HG03378 (cell line): ENCODE measurements around the gene KBTBD13.
"Not testable (repeated sequence)": the region's sequence is repeated elsewhere in the genome, so short reads cannot be mapped to it uniquely, and the experiment has no call there.

Experiments used
- ATAC-seq: cut with Tn5 transposase; IDR thresholded peaks from one replicate; pipeline ENCODE4 v1.9.1; 2021; ENCODE audit warnings: mild to moderate bottlenecking, moderate library complexity; ENCODE audit not compliant: unreplicated experiment

The KBTBD13 gene

GRCh38 chr15:65087873-65088642 is 11.5 kb downstream of the KBTBD13 start:
- ATAC-seq = no peak

GRCh38 chr15:65088643-65089021 is 12.1 kb downstream of the KBTBD13 start:
- no peak for ATAC-seq

GRCh38 chr15:65089206-65089824 is 12.8 kb downstream of the KBTBD13 start:
- ATAC-seq = no peak

DNA sequence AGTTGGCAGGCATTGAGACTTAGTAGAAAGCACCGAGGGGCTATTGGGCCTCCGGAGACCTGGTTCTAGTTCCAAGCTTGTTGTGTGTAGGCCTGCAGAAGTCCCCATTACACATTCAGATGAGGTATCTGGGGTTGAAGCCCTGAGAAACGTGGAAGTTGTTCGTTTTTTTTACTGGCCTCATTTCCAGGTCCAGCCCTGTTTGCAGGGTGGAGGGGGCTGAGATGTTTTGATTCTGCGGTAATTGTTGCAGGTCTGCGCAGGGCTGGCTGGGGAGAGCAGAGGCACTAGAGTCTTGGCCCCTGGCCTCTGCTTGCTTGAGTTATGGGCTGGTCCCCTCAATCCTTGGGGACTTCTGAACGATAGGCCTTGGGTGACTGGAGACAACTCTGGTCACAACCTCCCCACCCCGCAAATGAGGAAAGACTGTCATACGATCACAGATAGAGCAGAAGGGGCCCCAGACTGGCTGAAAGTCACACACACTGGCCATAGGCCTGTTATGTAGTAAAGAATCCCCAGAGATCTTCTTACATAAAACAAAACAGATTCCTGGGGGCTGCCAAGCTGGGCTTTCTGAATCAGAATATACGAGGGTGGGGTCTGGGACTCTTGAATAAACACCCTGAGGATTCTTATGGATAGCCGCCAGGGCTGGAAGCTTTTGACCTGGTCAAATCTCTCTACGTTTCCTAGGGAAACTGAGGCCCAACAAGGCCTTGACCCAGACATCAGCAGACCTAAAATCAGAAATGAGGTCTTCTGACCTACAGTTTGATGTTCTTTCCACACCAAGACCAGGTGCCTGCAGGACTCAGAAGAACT is 15.6 kb downstream of the KBTBD13 start:
- ATAC-seq = no peak

DNA sequence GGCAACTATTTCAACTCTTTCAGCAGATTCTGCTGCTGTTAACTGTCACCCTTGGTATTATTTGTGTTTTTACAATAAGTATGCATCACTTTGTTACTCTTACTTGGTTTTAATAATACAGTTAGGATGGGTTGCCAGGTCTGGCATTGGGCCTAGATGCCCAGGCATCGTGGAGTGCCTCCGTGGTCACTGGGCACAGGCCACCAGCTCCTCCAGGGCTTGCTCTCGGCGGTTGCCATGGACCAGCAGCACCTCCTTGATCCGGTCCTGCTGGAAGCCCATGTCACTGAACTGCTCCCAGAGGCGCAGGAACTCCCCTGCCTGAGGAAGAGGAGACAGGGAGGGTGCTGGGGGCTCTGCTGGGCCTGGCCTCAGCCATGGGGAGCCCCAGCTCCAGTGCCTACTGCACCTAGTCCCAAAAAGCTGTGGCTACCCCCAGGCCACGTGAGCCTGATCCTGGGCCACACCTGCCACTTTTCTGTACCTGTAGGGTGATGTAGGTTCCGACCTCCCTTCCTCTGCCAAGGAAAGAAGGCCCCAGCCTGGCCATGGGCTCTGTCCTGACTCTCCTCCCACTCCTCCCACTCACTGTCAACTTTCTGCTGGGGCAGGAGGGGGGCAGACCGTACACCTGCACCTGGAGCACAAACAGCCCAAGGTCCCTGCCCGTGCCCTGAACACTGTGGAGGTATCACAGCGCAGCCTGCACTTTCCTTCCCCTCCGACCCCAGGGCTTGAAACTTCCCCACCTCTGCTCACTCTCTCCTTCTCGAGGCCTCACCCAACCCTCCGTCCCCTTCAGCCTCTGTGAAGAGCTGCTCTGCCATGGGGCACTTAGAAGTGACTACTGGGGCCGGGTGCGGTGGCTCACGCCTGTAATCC is 16.6 kb downstream of the KBTBD13 start:
- ATAC-seq = no peak

DNA sequence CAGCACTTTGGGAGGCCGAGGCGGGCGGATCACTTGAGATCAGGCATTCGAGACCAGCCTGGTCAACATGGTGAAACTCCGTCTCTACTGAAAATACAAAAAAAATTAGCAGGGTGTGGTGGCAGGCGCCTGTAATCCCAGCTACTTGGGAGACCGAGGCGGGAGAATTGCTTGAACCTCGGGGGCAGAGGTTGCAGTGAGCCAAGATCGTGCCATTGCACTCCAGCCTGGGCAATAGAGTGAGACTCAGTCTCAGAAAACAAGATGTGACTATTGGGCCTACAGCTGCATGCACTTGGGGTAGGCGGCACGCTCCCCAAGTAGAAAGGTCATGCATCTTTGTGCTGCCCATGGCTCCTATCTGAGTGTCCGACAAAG is 17.2 kb downstream of the KBTBD13 start:
- ATAC-seq = not testable (repeated sequence)

DNA sequence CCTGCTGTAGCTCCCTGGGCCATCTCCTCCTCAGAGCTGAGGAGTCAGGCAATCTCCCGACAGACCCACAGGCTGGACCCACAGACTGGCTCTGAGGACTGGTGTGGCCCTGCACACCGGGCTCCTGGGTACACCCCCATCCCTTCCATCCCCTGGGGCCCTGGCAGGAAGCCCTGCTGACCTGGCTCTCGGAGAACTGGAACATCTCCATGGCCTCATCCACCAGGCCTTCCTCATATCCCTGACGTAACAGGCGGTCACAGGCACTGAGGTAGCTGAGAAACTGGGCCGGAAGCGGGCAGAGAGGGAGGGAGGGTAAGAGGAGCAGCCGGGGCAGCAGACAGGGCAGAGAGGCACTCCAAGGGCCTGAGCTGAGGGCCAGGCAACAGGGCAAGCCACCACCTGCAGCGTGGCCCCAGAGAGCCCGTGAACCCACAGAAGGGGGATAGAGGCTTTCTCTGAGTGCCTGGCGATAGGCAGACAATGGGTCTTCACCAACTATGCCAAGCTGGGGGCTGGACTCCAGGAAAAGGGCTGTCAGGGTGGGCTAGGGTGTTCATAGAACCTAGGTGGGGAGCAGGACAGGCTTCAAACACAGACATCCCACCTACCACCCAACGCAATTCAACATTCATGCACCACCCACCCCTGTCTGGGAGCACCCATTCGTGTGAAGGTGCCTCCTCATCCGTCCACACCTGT is 17.9 kb downstream of the KBTBD13 start:
- no peak for ATAC-seq

DNA sequence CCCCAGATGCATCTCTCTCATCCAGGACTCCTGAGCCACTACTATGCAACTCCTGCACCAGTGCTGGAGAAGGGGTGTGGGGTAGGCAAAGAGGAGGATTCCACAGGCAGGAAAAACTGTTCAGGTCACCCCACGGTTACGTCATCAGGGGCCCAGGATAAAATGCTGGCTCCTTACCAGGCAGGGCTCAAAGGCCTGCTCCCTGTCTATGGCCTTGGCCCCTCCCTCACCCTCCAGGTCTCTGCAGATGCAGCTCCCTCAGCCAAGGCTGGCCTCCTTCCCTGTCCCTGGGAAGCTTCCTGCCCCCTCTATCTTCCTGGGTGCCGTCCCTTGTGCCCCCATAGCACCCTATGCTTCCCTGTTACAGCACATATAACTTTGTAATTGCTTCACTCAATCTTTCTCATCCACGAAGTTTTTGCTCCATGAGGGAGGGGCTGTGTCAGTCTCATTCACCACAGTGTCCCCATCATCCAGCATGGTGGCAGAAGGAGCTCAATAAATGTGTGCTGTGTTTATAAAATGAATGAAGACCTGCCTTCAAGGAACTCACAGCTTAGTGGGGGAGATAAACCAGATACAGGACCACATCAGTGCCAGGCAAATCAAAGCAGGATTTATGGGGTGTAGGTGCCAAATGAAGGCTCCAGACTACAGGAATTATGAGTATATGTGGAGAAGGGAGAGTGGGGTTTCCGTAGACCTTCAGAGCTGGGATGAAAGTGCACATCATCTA is 18.6 kb downstream of the KBTBD13 start:
- ATAC-seq = no peak

- ATAC-seq = no peak
These were observed 19.2 kb downstream of the KBTBD13 start for GRCh38 chr15:65095747-65096104.

GRCh38 chr15:65096481-65097385 is 20.2 kb downstream of the KBTBD13 start:
- no peak for ATAC-seq

GRCh38 chr15:65097651-65098263 is 21.2 kb downstream of the KBTBD13 start:
- no peak for ATAC-seq

DNA sequence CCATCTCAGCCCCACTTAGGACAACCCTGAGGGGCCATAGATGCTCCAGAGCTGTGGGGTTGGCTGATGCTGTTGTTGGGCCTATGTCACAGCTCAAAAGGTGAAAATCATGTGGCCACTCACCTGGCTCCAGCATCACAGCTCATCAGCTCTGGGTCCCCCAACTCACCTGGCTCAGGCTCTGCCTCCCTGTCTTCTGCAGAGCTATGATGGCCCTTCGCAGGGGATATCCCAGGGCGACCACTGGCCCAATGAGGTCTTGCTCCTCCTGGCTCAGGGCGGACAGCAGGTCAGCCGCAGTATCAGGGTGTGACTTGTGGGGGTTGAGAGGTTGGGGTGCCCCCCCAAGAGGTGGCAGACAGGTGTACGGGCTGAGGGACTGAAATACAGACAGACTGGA is 22.8 kb downstream of the KBTBD13 start:
- no peak for ATAC-seq

GRCh38 chr15:65099801-65100200 is 23.3 kb downstream of the KBTBD13 start:
- not testable (repeated sequence) for ATAC-seq

- ATAC-seq = no peak
These were observed 23.9 kb downstream of the KBTBD13 start for GRCh38 chr15:65100442-65100841.

GRCh38 chr15:65101411-65101890 is 24.9 kb downstream of the KBTBD13 start:
- no peak for ATAC-seq

DNA sequence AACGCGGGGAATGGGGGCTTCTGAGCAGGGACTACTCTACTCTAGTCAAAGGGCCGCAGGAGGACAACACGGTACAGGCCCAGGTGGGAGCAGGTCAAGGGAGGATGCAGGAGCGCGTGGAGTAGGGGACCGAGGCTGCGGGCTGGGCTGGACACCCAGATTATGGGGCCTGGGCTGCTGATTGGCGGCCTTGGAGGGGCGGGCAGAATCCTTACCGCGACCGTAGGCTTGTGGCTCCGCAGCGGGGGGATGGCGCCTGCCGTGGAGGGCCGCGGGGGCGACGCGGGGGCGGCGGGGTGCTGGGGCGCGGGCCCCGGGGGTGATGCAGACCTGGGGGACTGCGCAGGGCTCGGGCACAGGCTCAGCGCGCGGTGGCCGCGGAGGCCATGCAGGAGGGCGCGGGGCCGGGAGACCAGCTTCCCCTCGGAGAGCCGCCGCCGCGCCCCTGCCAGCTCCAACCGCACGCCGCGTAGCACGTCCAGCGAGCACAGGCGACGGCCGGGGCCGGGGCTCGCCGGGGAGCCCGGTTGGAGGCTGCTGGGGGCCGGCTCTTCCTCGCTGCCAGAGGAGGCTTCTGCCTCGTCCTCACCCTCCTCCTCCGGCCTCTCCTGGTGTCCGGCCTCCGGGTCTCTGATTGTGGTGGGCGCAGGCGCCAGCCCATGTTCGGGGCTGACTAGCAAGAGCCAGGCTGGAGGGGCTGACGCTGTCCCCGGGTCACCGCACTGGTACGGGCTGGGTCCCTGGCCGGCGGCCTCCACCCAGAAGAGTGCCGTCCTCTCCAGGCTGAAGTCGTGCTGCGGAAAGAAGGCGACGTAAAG is 25.6 kb downstream of the KBTBD13 start:
- no peak for ATAC-seq

GRCh38 chr15:65102912-65103311 is 26.4 kb downstream of the KBTBD13 start:
- no peak for ATAC-seq
